HG03280 (cell line): Measurements from ENCODE around the gene OTUB2.
"Not testable (repeated sequence)": the region's sequence is repeated elsewhere in the genome, so short reads cannot be mapped to it uniquely, and the experiment has no call there.

Source experiments
- ATAC-seq: cut with Tn5 transposase; IDR thresholded peaks from one replicate; pipeline ENCODE4 v1.9.1; 2021; ENCODE audit warnings: mild to moderate bottlenecking, moderate library complexity; ENCODE audit not compliant: unreplicated experiment

OTUB2 gene

GRCh38 chr14:94052662-94053061, 26.5 kb downstream of the OTUB2 start:
- no peak for ATAC-seq

- ATAC-seq = no peak
Measured at GRCh38 chr14:94054401-94054800, 28.3 kb downstream of the OTUB2 start.

GRCh38 chr14:94054936-94055335, 28.8 kb downstream of the OTUB2 start:
- ATAC-seq = no peak

- peak; percentile 85 for ATAC-seq
Measured at GRCh38 chr14:94056579-94057308, 30.6 kb downstream of the OTUB2 start.

GRCh38 chr14:94058128-94058673, 32.1 kb downstream of the OTUB2 start:
- ATAC-seq = no peak

GRCh38 chr14:94058674-94059138, 32.6 kb downstream of the OTUB2 start:
- ATAC-seq = no peak

- no peak for ATAC-seq
Measured at GRCh38 chr14:94059998-94060397, 33.9 kb downstream of the OTUB2 start.

- ATAC-seq = no peak
Measured at GRCh38 chr14:94062344-94062940, 36.3 kb downstream of the OTUB2 start.

- no peak for ATAC-seq
Measured at GRCh38 chr14:94066089-94066676, 40.0 kb downstream of the OTUB2 start.

- not testable (repeated sequence) for ATAC-seq
Measured at GRCh38 chr14:94072076-94072475, 45.9 kb downstream of the OTUB2 start.

- no peak for ATAC-seq
Measured at GRCh38 chr14:94074534-94074933, 48.4 kb downstream of the OTUB2 start.

- no peak for ATAC-seq
Measured at GRCh38 chr14:94075008-94075407, 48.9 kb downstream of the OTUB2 start.

GRCh38 chr14:94077111-94077821, 51.1 kb downstream of the OTUB2 start:
- no peak for ATAC-seq

- ATAC-seq = no peak
Measured at GRCh38 chr14:94077823-94078222, 51.7 kb downstream of the OTUB2 start.

- no peak for ATAC-seq
Measured at GRCh38 chr14:94079891-94080620, 53.9 kb downstream of the OTUB2 start.

- ATAC-seq = peak; percentile 99
Measured at GRCh38 chr14:94080621-94081385, 54.7 kb downstream of the OTUB2 start, which contains the start of the genes DDX24 and IFI27L1. Gene DDX24 (minus strand): TSS chr14:94081202. CDS start chr14:94079742, 1,460 bp downstream. Gene IFI27L1 (plus strand): TSS chr14:94081310. CDS start chr14:94096938, 15,628 bp downstream.

GRCh38 chr14:94081386-94081820, 55.3 kb downstream of the OTUB2 start:
- ATAC-seq = peak; percentile 29

GRCh38 chr14:94087891-94088290, 61.8 kb downstream of the OTUB2 start:
- no peak for ATAC-seq

- ATAC-seq = no peak
Measured at GRCh38 chr14:94088516-94088915, 62.4 kb downstream of the OTUB2 start.
